HEK293 (cell line): ENCODE results near the gene DDX43.

Source experiments
- CTCF ChIP-seq: fragments of 450-650 bp; formaldehyde crosslinking; IDR thresholded peaks from 2 replicates; pipeline ENCODE4 v1.5.1; 2016; ENCODE audit warnings: missing biosample characterization, missing genetic modification characterization
- FEZF1 ChIP-seq: fragments of 450-650 bp; formaldehyde crosslinking; IDR thresholded peaks from 2 replicates; pipeline ENCODE4 v1.5.1; 2016; ENCODE audit warnings: missing biosample characterization, missing genetic modification characterization
- ZBTB7A ChIP-seq: fragments of 450-650 bp; formaldehyde crosslinking; IDR thresholded peaks from 2 replicates; pipeline ENCODE4 v1.5.1; 2016; ENCODE audit warnings: low read depth, missing biosample characterization, missing genetic modification characterization
- ZNF18 ChIP-seq: fragments of 450-650 bp; formaldehyde crosslinking; IDR thresholded peaks from 2 replicates; pipeline ENCODE4 v1.5.1; 2016; ENCODE audit warnings: missing biosample characterization, missing genetic modification characterization
- ZSCAN5A ChIP-seq: fragments of 450-650 bp; formaldehyde crosslinking; IDR thresholded peaks from 2 replicates; pipeline ENCODE4 v1.5.1; 2016; ENCODE audit warnings: missing biosample characterization, missing genetic modification characterization
- TF ChIP-seq, protein P1 (sequence below): IDR thresholded peaks from 2 replicates; pipeline ENCODE4 v1.6.1; 2011; ENCODE audit warnings: mild to moderate bottlenecking, low read depth, low read length, borderline replicate concordance

DNA sequence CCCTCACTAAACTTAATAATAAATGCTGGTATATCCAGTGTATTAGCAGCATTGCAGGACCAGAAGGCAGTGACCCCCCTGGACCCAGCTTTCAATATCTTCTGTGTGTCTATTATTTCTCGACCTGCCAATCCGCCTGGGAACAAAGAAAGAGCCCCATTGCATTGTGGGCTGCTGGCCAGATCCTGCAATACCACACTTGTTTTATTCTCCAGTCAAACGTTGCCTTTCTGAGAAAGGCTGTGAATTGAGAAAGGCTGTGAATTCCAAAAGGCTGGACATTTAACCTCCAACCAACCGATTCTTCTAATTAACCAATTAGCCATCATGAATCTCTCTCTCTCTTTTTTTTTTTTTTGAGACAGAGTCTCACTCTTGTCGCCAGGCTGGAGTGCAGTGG, 65.4 kb downstream of the DDX43 start:
- TF ChIP-seq FEZF1 (tag by site-specific recombination): no peak
- TF ChIP-seq ZBTB7A: no peak
- TF ChIP-seq CTCF: no peak
- no peak for TF ChIP-seq ZSCAN5A (tag by site-specific recombination)
- no peak for TF ChIP-seq ZNF18
- TF ChIP-seq, protein P1, sequence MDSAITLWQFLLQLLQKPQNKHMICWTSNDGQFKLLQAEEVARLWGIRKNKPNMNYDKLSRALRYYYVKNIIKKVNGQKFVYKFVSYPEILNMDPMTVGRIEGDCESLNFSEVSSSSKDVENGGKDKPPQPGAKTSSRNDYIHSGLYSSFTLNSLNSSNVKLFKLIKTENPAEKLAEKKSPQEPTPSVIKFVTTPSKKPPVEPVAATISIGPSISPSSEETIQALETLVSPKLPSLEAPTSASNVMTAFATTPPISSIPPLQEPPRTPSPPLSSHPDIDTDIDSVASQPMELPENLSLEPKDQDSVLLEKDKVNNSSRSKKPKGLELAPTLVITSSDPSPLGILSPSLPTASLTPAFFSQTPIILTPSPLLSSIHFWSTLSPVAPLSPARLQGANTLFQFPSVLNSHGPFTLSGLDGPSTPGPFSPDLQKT: no peak
